ENCODE data around the gene ABCA7. TPM values are rescaled to one million over a fixed set of nuclear protein-coding genes. Genes with fewer than 3 reads are reported as not detected.

The ABCA7 gene
- total and polyA plus RNA-seq, 2 of the 13 experiments (the other 11 are each of a cell fraction or from before 2014, with no cell fraction given), result 4.4 to 32.4 TPM

- TF ChIP-seq TCF12 (IDR thresholded peaks at IDR 0.05) (no peak), TCF12 (CRISPR knock-in tag; IDR thresholded peaks at IDR 0.05) (no peak), ZNF362 (CRISPR knock-in tag; IDR thresholded peaks at IDR 0.05; ENCODE audit: borderline replicate concordance) (no peak), ZBTB43 (CRISPR knock-in tag; conservative IDR thresholded peaks at IDR 0.05) (no peak), ZNF543 (CRISPR knock-in tag; IDR thresholded peaks at IDR 0.05) (no peak), ARHGAP35 (CRISPR knock-in tag; IDR thresholded peaks at IDR 0.05; ENCODE audit: borderline replicate concordance) (no peak), TCF7 (IDR thresholded peaks at IDR 0.05; ENCODE audit: low read depth) (no peak), RERE (CRISPR knock-in tag; IDR thresholded peaks at IDR 0.05; ENCODE audit: low read depth) (no peak; the same call in 1 of the 2 replicates), ZBTB3 (CRISPR knock-in tag; IDR thresholded peaks at IDR 0.05; ENCODE audit: borderline replicate concordance, low read depth) (no peak), NFAT5 (CRISPR knock-in tag; IDR thresholded peaks at IDR 0.05) (no peak), HNRNPUL1 (IDR thresholded peaks at IDR 0.05; ENCODE audit: low read depth, low read length) (no peak), MXD4 (CRISPR knock-in tag; IDR thresholded peaks at IDR 0.05) (no peak), FOXO1 (CRISPR knock-in tag; IDR thresholded peaks at IDR 0.05) (no peak), RFXAP (CRISPR knock-in tag; IDR thresholded peaks at IDR 0.05; ENCODE audit: borderline replicate concordance) (no peak), HMG20A (CRISPR knock-in tag; IDR thresholded peaks at IDR 0.05; ENCODE audit: borderline replicate concordance) (no peak), GLI4 (CRISPR knock-in tag; IDR thresholded peaks at IDR 0.05; ENCODE audit: borderline replicate concordance) (0 out of 2 replicates have a peak, but pooled peaks have one; percentile 55)
Observed at GRCh38 chr19:1039646-1040475, at the start of gene ABCA7 (continued).

Data from HepG2 (cell line).